Loucy (cell line): ENCODE data around the gene ZNF609.

Experiments
- H2AFZ ChIP-seq: fragments of 200-600 bp; sonication (generic); 2 replicates; pipeline ENCODE4 v1.6.0; 2016; ENCODE audit warnings: antibody characterized with exemption, mild to moderate bottlenecking, low read length, moderate library complexity
- H3F3A ChIP-seq: fragments of 200-600 bp; 2 replicates; pipeline ENCODE4 v1.6.0; 2016; ENCODE audit warnings: antibody characterized with exemption, low read depth, mild to moderate bottlenecking
- H3K27me3 ChIP-seq: fragments of 200-600 bp; sonication (generic); 2 replicates; pipeline ENCODE4 v1.6.1; 2014; ENCODE audit warnings: low read length, mild to moderate bottlenecking; ENCODE audit not compliant: insufficient read depth, poor library complexity, severe bottlenecking
- H3K36me3 ChIP-seq: fragments of 200-600 bp; sonication (generic); 2 replicates; pipeline ENCODE4 v1.6.1; 2016; ENCODE audit warnings: low read length; ENCODE audit not compliant: insufficient read depth
- H3K4me1 ChIP-seq: fragments of 200-600 bp; sonication (generic); 2 replicates; pipeline ENCODE4 v1.5.1; 2014; ENCODE audit warnings: low read length, mild to moderate bottlenecking; ENCODE audit not compliant: insufficient read depth, poor library complexity, severe bottlenecking
- H3K4me2 ChIP-seq: fragments of 200-600 bp; sonication (generic); 2 replicates; pipeline ENCODE4 v1.6.0; 2014; ENCODE audit warnings: antibody characterized with exemption, low read length, low read depth, mild to moderate bottlenecking; ENCODE audit not compliant: poor library complexity, severe bottlenecking
- H3K4me3 ChIP-seq: fragments of 200-600 bp; sonication (generic); 2 replicates; pipeline ENCODE4 v1.5.1; 2014; ENCODE audit warnings: low read length, mild to moderate bottlenecking, mixed read lengths; ENCODE audit not compliant: poor library complexity, severe bottlenecking
- H3K79me2 ChIP-seq: fragments of 200-600 bp; sonication (generic); 2 replicates; pipeline ENCODE4 v1.6.1; 2014; ENCODE audit warnings: low read length; ENCODE audit not compliant: insufficient read depth
- H3K9ac ChIP-seq: fragments of 200-600 bp; sonication (generic); 2 replicates; pipeline ENCODE4 v1.6.0; 2014; ENCODE audit warnings: mild to moderate bottlenecking, low read depth, low read length, moderate library complexity; ENCODE audit not compliant: poor library complexity, severe bottlenecking
- H3K9me2 ChIP-seq: fragments of 200-600 bp; sonication (generic); replicated peaks from 2 replicates; pipeline ENCODE4 v1.6.1; 2016; ENCODE audit warnings: low read depth, low read length, mixed read lengths
- H3K9me3 ChIP-seq: fragments of 200-600 bp; sonication (generic); 2 replicates; pipeline ENCODE4 v1.6.1; 2014; ENCODE audit warnings: mild to moderate bottlenecking, antibody characterized with exemption, low read length, low read depth; ENCODE audit not compliant: insufficient read depth
- H4K20me1 ChIP-seq: fragments of 200-600 bp; sonication (generic); 2 replicates; pipeline ENCODE4 v1.6.0; 2014; ENCODE audit warnings: antibody characterized with exemption, low read length, mild to moderate bottlenecking; ENCODE audit not compliant: insufficient read depth, poor library complexity, severe bottlenecking
- EZH2phosphoT487 ChIP-seq: fragments of 200-600 bp; IDR thresholded peaks from 2 replicates; pipeline ENCODE4 v1.6.1; 2018; ENCODE audit warnings: antibody characterized with exemption, mild to moderate bottlenecking, moderate library complexity, borderline replicate concordance
- TF ChIP-seq, protein P1 (sequence below): fragments of 200-600 bp; sonication (generic); conservative IDR thresholded peaks from 2 replicates; pipeline ENCODE4 v1.5.1; 2014; ENCODE audit warnings: mild to moderate bottlenecking, antibody characterized with exemption, low read length

Gene ZNF609

DNA sequence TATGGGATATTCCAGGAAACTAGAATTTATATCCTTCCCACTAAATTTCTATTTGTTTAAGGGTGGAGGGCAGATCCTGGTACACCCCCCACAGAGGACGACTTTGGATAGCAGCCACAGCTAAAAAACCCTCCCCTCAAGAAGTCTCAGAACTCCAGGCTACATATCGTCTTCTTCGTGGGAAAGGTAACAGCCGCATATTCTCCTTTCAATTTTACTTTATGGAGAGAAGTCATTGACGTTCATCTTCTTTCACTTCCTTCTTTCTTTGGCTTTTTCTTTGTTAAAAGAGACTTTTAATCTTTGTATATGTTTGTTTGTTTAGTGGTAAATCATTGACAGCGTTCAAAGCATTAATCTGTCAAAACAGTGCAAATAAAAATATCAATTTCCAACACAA lies 36.4 kb upstream of the ZNF609 start:
- Histone ChIP-seq H3K79me2 (0 out of 2 replicates have a peak, but pooled peaks cover 4% of the 10 kb centered on the region), H3K9me2 (no peaks in the 10 kb centered on the region), H3K9ac (no peak overlapping the region), H3K9me3 (no peaks in the 10 kb centered on the region), H3K4me1 (peaks cover 21% of the 10 kb centered on the region), H4K20me1 (no peaks in the 10 kb centered on the region), H3K27me3 (no peaks in the 10 kb centered on the region), H3K4me3 (no peak overlapping the region), H3K4me2 (no peak overlapping the region), H3K36me3 (peaks cover 26% of the 10 kb centered on the region; the same call in 1 of the 2 replicates), H2AFZ (no peak overlapping the region), H3F3A (no peaks in the 10 kb centered on the region)
- no peak for TF ChIP-seq EZH2phosphoT487
- TF ChIP-seq, protein P1, sequence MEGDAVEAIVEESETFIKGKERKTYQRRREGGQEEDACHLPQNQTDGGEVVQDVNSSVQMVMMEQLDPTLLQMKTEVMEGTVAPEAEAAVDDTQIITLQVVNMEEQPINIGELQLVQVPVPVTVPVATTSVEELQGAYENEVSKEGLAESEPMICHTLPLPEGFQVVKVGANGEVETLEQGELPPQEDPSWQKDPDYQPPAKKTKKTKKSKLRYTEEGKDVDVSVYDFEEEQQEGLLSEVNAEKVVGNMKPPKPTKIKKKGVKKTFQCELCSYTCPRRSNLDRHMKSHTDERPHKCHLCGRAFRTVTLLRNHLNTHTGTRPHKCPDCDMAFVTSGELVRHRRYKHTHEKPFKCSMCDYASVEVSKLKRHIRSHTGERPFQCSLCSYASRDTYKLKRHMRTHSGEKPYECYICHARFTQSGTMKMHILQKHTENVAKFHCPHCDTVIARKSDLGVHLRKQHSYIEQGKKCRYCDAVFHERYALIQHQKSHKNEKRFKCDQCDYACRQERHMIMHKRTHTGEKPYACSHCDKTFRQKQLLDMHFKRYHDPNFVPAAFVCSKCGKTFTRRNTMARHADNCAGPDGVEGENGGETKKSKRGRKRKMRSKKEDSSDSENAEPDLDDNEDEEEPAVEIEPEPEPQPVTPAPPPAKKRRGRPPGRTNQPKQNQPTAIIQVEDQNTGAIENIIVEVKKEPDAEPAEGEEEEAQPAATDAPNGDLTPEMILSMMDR, result no peak

- no peak overlapping the region for H3K4me2 ChIP-seq
- H2AFZ ChIP-seq, result no peak overlapping the region
- H3F3A ChIP-seq, result peaks cover 9% of the 10 kb centered on the region; the same call in 1 of the 2 replicates
- H3K27me3 ChIP-seq, result no peaks in the 10 kb centered on the region
- H3K36me3 ChIP-seq, result peaks cover 26% of the 10 kb centered on the region; the same call in 1 of the 2 replicates
- no peak overlapping the region for H3K4me3 ChIP-seq
- H3K9me3 ChIP-seq, result no peaks in the 10 kb centered on the region
- TF ChIP-seq, protein P1, result no peak
- no peak for TF ChIP-seq EZH2phosphoT487
- H3K9me2 ChIP-seq, result no peaks in the 10 kb centered on the region
- peaks cover 33% of the 10 kb centered on the region for H3K4me1 ChIP-seq
- no peaks in the 10 kb centered on the region for H4K20me1 ChIP-seq
- 0 out of 2 replicates have a peak, but pooled peaks cover 4% of the 10 kb centered on the region for H3K79me2 ChIP-seq
- H3K9ac ChIP-seq, result no peak overlapping the region
These were observed 35.2 kb upstream of the ZNF609 start for GRCh38 chr15:64425221-64425620.

DNA sequence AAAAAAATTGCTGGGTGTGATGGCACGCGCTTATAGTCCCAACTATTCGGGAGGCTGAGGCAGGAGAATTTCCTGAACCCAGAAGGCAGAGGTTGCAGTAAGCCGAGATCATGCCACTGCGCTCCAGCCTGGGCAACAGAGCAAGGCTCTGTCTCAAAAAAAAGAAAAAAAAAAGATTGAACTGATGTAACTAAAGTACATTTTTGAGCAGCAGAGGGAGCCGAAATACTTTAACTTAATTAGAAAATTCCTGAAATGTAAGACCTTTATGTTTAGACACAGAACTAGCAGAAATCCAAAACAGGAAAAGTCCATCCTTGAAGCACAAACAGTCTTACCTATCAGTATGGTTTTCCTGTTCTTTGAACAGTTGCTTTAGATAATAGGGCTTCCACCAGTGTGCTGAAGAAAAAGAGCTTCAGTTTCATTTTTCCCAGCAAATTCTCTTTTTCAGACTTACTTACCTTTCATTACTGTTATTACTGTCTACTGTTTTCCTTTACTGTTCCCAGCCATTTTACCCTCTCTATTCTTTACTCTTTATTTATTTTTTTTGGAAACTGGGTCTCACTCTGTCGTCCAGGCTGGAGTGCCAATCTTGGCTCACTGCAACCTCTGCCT lies 33.4 kb upstream of the ZNF609 start:
- peaks cover 13% of the 10 kb centered on the region; the same call in 1 of the 2 replicates for H3F3A ChIP-seq
- no peak overlapping the region for H2AFZ ChIP-seq
- H3K36me3 ChIP-seq, result peaks cover 23% of the 10 kb centered on the region; the same call in 1 of the 2 replicates
- no peak overlapping the region for H3K4me3 ChIP-seq
- 0 out of 2 replicates have a peak, but pooled peaks cover 4% of the 10 kb centered on the region for H3K79me2 ChIP-seq
- H3K4me1 ChIP-seq, result peaks cover 41% of the 10 kb centered on the region
- peak overlapping the region; percentile 44 for H3K9ac ChIP-seq
- peak overlapping the region; percentile 25 for H3K4me2 ChIP-seq
- H4K20me1 ChIP-seq, result no peaks in the 10 kb centered on the region
- no peaks in the 10 kb centered on the region for H3K27me3 ChIP-seq
- H3K9me3 ChIP-seq, result no peaks in the 10 kb centered on the region
- no peaks in the 10 kb centered on the region for H3K9me2 ChIP-seq
- TF ChIP-seq EZH2phosphoT487, result no peak
- TF ChIP-seq, protein P1, result peak; percentile 65
